ENCODE results near the gene RCC1. TPM values are rescaled to one million over a fixed set of nuclear protein-coding genes. Genes with fewer than 3 reads are reported as not detected.
A peak's percentile ranks its signal among the peaks of the same experiment; 100 is the strongest.
"Not testable (repeated sequence)": the region's sequence is repeated elsewhere in the genome, so short reads cannot be mapped to it uniquely, and the experiment has no call there.

Gene RCC1
- total RNA-seq, 1 experiment from 2014 or later: 38.2 TPM

DNA sequence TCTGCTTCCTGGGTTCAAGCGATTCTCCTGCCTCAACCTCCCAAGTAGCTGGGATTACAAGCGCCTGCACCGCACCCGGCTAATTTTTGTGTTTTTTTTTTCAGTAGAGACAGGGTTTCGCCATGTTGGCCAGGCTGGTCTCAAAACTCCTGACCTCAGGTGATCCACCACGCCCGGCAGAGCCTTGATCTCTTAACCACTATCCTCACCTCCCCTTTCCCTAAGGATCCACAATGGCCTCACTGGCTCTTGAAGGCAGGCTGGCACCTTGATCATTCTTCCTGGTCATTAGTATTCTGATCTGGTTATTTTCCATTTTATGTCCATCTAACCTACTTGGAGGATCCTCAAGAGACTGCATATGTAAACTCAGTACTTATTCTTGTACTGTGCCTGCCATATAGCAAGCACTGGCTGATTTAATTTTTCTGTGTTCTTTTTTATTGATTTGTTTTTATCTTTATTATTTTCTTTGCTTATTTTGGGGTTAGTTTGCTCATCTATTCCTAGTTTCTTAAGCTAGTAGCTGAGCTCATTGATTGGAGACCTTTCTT, 6.3 kb downstream of the RCC1 start:
- no peak for DNase-seq (ENCODE audit: low read depth)

DNA sequence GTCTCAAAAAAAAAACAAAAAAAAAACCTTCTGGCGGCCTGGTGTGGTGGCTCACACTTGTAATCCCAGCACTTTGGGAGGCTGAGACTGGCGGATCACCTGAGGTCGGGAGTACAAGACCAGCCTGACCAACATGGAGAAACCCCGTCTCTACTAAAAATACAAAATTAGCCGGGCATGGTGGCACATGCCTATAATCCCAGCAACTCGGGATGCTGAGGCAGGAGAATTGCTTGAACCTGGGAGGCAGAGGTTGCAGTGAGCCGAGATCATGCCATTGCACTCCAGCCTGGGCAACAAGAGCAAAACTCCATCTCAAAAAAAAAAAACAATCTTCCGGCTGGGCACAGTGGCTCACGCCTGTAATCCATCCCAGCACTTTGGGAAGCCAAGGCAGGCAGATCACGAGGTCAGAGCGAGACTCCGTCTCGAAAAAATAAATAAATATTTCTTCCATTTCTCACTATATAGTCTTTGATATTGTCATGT, 8.6 kb downstream of the RCC1 start:
- not testable (repeated sequence) for DNase-seq (ENCODE audit: low read depth)

DNA sequence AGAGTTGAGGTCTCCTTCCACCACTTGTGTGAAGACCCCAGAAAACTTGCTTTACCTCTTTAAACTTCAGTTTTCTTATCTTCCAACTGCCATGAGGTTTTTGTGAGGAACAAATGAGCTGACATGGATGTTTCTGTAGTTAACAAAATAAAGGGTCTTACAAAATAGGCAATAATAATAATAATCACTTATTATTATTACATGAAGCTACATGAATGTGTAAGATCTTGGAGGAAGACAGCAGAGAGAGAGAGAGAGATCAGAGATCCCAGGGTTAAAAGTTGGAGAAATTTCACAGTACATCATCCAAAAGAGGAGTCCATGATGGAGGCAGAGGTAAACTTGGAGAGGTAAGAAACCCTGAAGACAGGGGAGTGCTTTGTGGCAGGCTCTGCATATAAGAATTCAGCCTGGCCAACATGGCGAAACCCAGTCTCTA, 10.7 kb downstream of the RCC1 start:
- no peak for DNase-seq (ENCODE audit: low read depth)

DNA sequence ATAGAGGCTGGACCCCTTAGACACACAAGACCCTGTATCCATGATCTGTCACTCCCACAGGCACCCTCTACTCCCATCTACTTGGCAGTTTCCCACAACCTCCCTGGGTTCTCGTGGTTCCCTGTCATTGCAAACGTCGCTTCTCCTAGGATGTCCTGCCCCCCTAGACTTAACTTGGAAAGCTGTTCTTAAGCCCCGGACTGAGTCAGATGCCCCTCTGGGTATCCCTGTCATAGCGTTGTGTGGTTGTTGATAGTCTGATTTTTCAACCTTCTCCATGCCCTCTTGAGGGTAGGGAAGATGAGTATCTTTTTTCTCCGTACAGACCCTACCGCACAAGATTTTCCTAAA, 11.8 kb downstream of the RCC1 start:
- no peak for DNase-seq (ENCODE audit: low read depth)

DNA sequence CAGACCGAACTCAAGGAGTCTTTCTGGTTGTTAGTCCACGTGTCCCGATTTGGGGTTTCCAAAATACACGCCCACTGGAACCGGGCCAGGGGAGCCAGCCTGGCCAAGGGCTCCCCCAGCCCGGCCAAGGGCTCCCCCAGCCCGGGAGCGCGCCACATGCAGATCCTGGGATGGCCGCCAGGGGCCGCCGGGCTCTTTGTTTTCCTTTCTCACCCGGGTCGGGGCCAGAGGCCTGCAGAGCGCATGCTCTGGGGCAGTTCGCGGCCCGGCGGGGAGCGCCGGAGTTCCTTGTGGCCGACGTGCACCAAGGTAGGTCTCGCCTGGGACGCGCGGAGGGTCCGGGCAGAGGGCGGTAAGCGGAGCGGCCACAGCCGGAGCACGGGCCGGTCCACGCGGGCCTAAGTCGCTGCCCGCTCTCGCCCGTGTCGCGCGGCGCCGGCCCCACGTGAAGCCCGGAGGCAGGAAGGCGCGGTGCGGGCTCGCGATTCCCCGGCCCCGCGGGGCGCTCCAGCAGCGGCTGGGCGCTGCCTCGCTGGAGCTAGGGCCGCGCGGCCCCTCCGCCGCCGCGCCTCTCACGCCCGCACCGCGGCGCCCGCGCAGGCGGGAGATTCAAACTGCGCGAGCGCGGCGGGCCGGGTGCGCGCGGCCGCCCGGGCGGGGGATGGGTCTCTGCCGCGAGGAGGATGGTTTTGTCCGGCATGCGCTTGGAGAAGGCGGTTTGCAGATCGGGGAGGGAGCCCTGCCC, 12.3 kb downstream of the RCC1 start:
- DNase-seq (ENCODE audit: low read depth): peak; percentile 83

DNA sequence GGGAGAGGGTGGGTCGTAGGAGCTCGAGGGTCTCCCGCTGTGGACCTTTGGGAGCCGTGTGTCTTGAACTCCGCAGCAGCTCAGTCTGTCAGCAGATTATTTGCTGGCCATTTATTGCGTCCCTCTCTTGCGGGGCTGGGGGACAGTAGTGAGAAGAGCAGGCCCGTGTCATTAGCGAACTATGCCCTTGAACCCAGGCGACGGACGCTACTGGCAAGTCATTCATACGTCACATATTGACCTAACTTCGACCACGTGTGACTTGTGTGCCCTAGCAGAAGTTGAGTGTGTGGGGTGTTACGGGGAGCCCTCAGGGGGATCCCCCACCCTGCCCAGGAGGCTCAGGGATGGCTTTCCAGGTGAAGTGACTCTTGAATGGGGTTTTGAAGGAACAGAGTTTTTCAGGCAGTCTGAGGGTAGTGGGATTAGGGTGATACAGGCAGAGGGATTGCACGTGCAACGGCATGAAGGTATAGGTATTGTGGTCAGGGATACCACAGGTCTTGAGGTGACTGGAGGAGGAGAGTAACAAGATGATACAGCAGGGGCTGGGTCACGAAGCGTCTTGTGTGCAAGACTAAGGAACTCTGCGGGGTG, 13.0 kb downstream of the RCC1 start:
- DNase-seq (ENCODE audit: low read depth): no peak

DNA sequence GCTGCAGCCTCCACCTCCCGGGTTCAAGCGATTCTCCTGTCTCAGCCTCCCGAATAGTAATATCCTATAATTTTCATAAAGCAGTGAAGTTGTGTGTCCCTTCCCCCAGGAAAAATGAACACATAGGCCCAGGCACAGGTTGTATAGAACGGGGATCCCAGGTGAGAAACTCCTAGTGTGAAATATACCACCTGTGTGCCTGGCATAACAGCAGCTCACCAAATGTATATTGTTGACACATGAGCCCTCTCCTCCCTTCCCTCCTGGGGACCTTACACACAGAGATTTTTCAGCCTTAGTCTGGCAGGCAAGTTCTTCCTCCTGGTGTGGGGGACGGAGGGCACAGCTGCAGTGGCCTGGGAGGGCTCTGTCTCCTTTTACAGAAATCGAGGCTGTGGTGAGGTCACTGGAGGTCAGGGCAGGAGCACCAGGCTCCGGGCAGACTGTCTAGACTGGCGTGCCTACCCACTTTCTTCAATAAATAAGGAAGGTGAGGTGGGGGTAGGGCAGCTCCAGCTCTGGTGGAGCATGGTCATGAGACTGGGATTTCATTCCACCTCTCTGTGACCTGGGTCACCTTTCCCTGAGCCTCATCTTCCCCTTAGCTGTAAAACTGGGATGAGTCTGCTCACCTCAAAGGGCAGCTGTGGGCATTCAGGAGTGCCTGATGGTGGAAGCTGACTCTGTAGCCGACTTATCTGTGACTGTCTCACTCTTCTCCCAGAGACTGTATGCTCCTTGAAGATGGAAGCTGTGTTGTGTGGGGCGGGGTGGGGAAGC, 14.3 kb downstream of the RCC1 start:
- DNase-seq (ENCODE audit: low read depth): no peak

DNA sequence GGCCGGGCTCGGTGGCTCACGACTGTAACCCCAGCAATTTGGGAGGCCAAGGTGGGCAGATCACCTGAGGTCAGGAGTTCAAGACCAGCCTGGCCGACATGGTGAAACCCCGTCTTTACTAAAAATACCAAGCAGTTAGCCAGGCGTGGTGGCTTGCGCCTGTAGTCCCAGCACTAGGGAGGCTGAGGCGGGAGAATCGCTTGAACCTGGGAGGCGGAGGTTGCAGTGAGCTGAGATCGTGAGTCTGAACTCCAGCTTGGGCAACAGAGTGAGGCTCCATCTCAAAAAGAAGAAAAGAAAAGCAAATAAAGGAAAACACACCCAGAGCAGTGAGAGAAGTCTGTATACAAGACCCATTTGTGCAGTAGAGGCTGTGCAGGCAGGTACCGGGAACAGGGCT, 15.0 kb downstream of the RCC1 start:
- not testable (repeated sequence) for DNase-seq (ENCODE audit: low read depth)

DNA sequence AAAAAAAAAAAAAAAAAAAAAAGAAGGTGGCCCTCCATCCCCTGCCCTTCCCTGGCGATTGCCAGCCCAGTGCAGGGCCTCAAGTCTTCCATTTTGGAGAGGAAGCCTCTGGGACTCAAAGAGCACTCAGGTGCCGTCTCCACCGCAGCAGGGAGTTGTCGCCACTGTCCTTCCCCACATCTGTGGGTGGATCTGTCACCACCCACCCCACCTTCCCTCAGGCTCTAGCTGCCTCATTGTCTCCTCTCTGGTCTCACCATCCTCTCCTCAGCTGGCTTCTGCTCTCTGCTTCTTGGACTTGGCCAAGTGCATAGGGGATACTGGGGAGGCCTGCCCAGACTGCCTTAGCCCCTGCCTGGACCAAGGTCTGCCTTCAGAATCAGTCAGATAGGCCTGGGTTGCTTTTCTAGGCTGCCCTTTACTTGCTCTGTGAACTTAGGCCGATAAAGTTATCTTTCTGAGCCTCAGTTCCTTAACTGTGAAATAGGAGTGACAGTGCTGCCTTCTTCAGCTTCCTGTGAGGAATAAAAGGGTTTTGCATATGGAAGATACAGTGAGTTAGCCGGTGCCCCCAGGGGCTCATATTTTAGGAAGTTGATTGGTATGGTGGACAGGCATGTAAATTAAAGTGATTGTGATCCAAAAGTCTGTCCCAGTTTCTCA, 15.8 kb downstream of the RCC1 start:
- DNase-seq (ENCODE audit: low read depth): no peak

DNA sequence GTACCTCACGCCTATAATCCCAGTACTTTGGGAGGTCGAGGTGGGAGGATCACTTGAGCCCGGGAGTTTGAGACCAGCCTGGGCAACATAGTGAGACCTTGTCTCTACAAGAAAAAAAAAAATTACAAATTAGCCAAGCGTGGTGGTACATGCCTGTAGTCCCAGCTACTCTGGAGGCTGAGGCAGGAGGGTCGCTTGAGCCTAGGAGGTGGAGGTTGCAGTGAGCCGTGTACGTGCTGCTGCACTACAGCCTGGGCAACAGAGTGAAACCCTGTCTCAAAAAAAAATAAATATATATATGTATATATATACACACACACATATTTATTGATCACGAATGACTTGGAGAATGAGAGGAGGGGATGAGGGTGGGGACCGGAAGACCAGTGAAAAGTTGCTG, 16.7 kb downstream of the RCC1 start:
- DNase-seq (ENCODE audit: low read depth): not testable (repeated sequence)

DNA sequence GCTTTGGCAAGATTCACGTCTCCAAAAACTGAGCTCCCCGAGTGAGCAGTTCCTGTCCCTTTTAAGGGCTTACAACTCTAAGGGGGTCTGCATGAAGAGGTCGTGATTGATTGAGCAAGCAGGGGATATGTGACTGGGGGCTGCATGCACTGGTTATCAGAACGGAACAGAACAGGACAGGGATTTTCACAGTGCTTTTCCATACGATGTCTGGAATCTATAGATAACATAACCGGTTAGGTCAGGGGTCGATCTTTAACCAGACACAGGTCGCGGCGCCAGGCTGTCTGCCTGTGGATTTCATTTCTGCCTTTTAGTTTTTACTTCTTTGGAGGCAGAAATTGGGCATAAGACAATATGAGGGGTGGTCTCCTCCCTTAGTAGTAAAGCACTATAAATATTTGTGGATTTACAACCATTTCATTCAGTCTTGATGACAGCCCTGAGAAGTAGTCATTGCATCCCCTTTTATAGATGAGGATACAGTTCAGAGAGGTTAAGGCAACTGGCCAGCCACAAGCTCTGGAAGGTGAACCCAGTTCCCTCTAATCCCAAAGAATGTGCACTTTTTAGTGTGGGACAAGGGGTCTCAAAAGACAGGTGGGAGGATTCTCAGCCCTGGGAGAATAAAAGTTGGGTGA, 19.3 kb downstream of the RCC1 start:
- not testable (repeated sequence) for DNase-seq (ENCODE audit: low read depth)

DNA sequence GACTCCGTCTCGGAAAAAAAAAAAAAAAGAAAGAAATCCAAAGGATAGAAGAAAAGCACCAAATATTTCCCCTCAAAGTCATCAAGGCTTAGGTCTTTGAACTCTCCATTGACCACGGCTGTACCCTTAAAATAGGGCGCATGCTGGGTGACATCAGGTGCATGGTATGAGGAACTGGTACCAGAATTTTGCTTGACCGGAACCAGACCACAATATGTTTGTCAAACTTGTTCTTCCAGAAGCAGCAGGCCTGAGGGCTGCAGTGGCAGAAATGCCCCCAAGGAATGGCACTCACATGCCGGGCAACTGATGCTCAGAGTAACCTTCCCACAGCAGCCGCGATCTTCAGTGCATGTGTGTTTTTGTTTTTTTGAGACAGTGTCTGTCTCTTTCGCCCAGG, 21.0 kb downstream of the RCC1 start:
- DNase-seq (ENCODE audit: low read depth): peak; percentile 72

DNA sequence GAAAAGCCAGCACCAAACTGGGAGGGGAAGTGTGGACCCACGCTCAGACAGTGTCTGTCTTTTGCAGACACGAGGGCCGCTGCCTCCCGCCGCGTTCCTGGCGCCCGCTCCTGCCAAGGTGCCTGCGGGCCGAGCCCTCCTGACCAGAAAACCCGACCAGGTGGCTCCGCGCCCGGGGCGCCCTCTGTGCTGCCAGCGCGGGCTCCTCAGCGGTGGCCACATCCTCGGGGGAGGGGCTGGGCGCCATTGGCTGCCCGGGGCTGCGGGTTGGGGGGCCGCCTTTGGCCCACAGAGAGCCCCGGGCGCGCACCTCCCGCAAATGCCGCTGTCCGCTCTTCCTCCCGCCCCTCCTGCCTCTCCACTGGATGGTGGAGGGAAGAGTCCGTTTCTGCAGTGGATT, 24.6 kb downstream of the RCC1 start:
- DNase-seq (ENCODE audit: low read depth): no peak

DNA sequence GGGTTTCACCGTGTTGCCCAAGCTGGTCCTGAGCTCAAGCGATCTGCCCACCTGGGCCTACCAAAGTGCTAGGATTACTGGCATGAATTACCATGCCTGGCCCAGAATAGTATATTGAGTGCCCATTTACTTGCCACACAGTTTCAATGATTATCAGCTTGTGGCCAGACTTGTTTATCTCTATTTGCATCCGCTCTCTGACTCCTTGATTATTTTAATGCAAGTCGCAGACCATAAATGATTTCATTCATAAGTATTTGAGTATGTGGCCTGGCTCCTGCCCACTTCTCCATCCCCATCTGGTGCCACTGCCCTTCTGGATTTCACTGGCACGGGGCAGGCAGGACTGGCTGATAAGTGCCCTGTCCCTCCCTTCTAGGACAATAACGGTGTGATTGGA, 28.8 kb downstream of the RCC1 start:
- no peak for DNase-seq (ENCODE audit: low read depth)

DNA sequence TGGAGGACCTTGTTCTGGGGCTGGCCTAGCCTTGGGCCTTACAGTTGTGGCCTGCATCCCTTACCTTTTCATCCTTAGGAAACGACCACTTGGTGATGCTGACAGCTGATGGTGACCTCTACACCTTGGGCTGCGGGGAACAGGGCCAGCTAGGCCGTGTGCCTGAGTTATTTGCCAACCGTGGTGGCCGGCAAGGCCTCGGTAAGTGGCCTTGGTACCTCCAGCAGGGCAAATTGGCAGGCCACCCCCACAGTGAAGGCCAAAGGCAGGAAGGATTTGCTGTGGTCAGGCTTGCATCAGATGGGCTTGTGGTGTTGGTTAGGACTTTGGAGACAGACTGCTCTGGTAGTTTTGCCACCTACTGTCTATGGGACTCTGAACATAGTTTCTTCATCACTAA, 29.3 kb downstream of the RCC1 start:
- DNase-seq (ENCODE audit: low read depth): no peak

DNA sequence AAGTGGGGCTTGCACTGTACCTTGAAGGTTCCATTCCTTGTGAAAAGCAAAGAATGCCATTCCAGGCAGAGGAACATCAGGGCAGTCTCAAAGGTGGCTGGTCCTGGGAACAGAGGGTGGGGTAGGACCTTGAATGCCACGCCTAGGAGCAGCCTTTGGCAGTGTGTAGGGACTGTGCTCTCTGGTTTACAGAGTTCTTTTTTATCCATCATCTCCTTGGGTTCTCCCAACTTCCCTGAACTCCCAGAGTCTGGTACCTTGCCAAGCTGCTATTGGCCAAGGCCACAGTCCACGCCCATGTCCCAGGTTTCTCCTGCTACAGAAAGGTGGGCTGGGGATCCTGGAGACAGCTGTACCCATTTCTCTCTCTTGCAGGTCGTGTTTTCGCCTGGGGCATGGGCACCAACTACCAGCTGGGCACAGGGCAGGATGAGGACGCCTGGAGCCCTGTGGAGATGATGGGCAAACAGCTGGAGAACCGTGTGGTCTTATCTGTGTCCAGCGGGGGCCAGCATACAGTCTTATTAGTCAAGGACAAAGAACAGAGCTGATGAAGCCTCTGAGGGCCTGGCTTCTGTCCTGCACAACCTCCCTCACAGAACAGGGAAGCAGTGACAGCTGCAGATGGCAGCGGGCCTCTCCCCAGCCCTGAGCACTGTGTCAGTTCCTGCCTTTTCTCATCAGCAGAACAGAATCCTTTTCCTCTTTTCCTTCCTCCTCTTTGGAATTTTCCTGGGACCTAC, 31.8 kb downstream of the RCC1 start:
- DNase-seq (ENCODE audit: low read depth): no peak

DNA sequence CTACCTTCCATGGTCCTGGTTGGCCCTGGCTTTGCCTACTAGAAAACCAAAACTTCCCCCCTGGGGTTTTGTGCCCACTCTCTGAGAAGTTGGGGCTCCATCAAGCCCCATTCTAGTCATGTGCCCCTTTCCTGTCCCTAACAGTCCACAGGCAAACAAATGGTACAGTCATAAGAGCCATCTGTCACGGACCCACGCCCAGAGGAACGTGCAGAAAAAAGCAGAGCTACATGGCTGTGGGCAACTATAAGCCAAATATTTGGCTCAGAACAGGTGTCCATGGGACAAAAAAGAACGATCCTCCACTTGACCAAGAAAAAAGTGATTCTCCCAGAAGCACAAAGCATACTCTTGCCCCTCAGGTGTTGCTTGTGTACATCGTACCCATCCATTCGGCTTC, 32.4 kb downstream of the RCC1 start:
- no peak for DNase-seq (ENCODE audit: low read depth)

DNA sequence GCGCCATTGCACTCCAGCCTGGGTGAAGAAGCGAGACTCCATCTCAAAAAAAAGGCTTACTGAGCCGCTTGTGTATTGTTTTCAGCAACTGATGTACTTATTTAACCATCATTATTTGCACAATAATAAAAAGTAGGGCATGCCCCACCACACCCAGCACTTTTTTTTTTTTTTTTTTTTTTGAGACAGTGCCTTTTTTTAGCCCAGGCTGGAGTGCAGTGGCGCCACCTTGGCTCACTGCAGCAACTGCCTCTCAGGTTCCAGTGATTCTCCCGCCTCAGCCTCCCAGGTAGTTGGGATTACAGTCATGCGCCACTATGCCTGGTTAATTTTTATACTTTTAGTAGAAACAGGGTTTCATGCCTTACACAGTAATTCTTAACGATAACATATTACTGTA, 34.8 kb downstream of the RCC1 start:
- no peak for DNase-seq (ENCODE audit: low read depth)

DNA sequence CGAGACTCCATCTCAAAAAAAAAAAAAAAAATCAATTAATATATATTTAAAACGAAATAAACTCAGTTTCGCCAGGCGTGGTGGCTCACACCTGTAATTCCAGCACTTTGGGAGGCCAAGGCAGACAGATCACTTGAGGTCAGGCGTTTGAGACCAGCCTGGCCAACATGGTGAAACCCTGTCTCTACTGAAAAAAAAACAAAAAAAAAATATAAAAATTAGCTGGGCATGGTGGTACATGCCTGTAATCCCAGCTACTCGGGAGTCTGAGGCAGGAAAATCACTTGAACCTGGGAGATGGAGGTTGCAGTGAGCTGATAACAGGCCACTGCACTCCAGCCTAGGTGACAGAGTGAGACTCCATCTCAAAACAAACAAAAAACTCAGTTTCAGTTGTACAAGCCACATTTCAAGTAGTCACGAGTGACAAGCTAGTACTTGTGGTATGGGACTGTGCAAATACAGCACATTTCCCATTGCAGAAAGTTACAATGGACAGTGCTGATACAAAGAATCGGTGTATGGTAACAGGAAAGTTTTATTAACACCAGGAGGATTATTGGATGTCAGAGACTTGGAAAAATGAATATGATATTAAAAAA, 35.7 kb downstream of the RCC1 start:
- DNase-seq (ENCODE audit: low read depth): not testable (repeated sequence)

DNA sequence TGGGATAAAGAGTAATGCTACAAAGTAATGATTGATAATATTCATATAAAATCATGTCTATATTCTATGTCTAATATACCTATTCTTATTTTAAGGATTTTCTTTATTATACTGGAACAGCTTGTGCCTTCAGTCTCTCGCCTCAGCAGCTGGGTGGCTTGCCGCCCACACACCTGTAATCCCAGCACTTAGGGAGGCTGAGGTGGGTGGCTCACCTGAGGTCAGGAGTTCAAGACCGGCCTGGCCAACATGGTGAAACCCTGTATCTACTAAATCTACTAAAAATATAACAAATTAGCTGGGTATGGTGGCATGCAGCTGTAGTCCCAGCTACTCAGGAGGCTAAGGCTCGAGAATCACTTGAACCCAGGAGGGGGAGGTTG, 39.4 kb downstream of the RCC1 start:
- no peak for DNase-seq (ENCODE audit: low read depth)
